Stimulated activated naive CD8-positive, alpha-beta T cell treated with anti-CD3 and anti-CD28 coated beads, Interleukin-15, Interleukin-2, amounts not matched to agents 100 ng/mL and 50 ng/mL, for 24 hours (primary cell): Measurements from ENCODE around the gene PIGM.

Experiments
- H3K27ac Mint-ChIP-seq: one replicate; pipeline ENCODE4 v1.8.0; 2021; ENCODE audit warnings: mild to moderate bottlenecking, mixed read lengths
- H3K27me3 Mint-ChIP-seq: one replicate; pipeline ENCODE4 v1.8.0; 2021; ENCODE audit warnings: mixed read lengths
- H3K36me3 Mint-ChIP-seq: one replicate; pipeline ENCODE4 v1.8.0; 2021; ENCODE audit warnings: low read depth, mixed read lengths
- H3K4me1 Mint-ChIP-seq: one replicate; pipeline ENCODE4 v1.8.0; 2021; ENCODE audit warnings: low read depth, mixed read lengths
- H3K4me3 Mint-ChIP-seq: one replicate; pipeline ENCODE4 v1.8.0; 2021; ENCODE audit warnings: mild to moderate bottlenecking, mixed read lengths
- H3K9me3 Mint-ChIP-seq: one replicate; pipeline ENCODE4 v1.8.0; 2021; ENCODE audit warnings: mixed read lengths

Gene PIGM

GRCh38 chr1:160018900-160019299 is 12.9 kb downstream of the PIGM start:
- Mint-ChIP-seq H3K27ac (no peak overlapping the region), H3K9me3 (no peaks in the 10 kb centered on the region), H3K4me3 (no peak overlapping the region), H3K27me3 (peaks cover 1% of the 10 kb centered on the region), H3K4me1 (no peaks in the 10 kb centered on the region), H3K36me3 (no peaks in the 10 kb centered on the region)

DNA sequence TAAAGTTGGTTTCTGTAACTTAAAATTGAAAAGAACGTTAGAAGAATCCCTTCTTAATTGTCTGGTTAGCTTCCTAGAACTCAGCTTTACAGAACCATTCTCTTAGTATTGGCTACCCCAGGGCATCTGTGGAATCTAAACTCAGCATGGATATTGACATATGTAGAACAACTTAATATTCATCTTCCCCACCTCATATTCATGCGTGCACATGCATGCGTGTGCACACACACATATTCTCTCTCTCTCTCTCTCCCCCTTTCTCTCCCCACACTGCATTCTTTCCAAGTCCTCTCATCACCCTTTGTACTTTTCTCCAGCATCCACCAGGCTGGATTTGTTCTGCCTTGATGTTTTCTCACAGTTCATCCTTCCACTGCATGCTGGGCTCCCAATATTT is 13.4 kb downstream of the PIGM start:
- no peak overlapping the region for H3K4me3 Mint-ChIP-seq
- no peak overlapping the region for H3K27ac Mint-ChIP-seq
- peaks cover 6% of the 10 kb centered on the region for H3K27me3 Mint-ChIP-seq
- H3K9me3 Mint-ChIP-seq = no peaks in the 10 kb centered on the region
- no peaks in the 10 kb centered on the region for H3K4me1 Mint-ChIP-seq
- no peaks in the 10 kb centered on the region for H3K36me3 Mint-ChIP-seq

- no peak overlapping the region for H3K4me3 Mint-ChIP-seq
These were observed 14.2 kb downstream of the PIGM start for GRCh38 chr1:160017592-160017991.

DNA sequence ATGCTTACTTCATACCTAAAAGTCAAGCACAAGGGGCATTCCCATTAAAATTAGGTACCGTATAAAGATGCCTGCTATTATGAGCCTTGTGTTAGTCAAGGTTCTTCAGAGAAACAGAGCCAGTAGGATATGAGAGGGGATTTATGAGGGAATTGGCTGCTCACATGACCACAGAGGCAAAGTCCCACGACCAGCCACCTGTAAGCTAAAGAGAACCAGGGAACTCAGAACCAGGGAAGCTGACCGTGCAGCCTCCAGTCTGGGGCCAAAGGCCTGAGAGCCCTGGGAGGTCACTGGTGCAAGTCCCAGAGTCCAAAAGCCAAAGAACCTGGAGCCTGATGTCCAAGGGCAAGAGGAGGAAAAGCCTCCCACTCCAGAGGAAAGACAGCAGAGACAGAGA is 20.0 kb downstream of the PIGM start:
- Mint-ChIP-seq H3K36me3 (no peaks in the 10 kb centered on the region), H3K4me1 (no peaks in the 10 kb centered on the region), H3K27me3 (peaks cover 14% of the 10 kb centered on the region), H3K9me3 (no peaks in the 10 kb centered on the region), H3K27ac (no peak overlapping the region), H3K4me3 (no peak overlapping the region)

More at GRCh38 chr1:160017592-160017991, 14.2 kb downstream of the PIGM start:
- Mint-ChIP-seq H3K9me3 (no peaks in the 10 kb centered on the region), H3K27me3 (peaks cover 6% of the 10 kb centered on the region), H3K4me1 (no peaks in the 10 kb centered on the region), H3K36me3 (no peaks in the 10 kb centered on the region), H3K27ac (no peak overlapping the region)

- Mint-ChIP-seq H3K27me3 (peaks cover 14% of the 10 kb centered on the region), H3K27ac (no peak overlapping the region), H3K36me3 (no peaks in the 10 kb centered on the region), H3K4me3 (no peak overlapping the region), H3K9me3 (no peaks in the 10 kb centered on the region), H3K4me1 (no peaks in the 10 kb centered on the region)
These were observed 22.0 kb downstream of the PIGM start for GRCh38 chr1:160009801-160010200.

DNA sequence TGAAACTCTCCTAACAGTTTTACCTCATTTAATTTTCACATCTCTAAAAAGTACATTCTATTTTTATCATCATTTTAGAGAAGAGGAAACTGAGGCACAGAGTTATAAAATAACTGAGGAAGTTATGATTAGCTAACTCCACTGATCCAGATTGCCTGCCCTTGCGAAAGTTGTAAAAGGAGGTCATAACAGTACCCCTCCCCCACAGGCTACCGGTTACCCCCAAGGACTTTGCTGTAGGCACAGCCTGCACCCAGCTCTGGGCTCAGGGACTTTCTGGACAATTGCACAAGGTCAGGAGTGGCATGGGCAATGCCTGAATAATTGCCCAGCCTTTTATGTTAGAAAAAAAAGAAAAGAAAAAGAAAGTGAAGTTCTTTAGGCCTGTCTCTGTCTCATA is 22.7 kb downstream of the PIGM start:
- Mint-ChIP-seq H3K27ac (no peak overlapping the region), H3K27me3 (peaks cover 14% of the 10 kb centered on the region), H3K4me1 (no peaks in the 10 kb centered on the region), H3K36me3 (no peaks in the 10 kb centered on the region), H3K9me3 (no peaks in the 10 kb centered on the region), H3K4me3 (no peak overlapping the region)

GRCh38 chr1:160007577-160008200 is 24.1 kb downstream of the PIGM start:
- peaks cover 8% of the 10 kb centered on the region for H3K27me3 Mint-ChIP-seq
- H3K27ac Mint-ChIP-seq = no peak overlapping the region
- no peaks in the 10 kb centered on the region for H3K9me3 Mint-ChIP-seq
- no peak overlapping the region for H3K4me3 Mint-ChIP-seq
- H3K36me3 Mint-ChIP-seq = no peaks in the 10 kb centered on the region
- H3K4me1 Mint-ChIP-seq = no peaks in the 10 kb centered on the region

- H3K9me3 Mint-ChIP-seq = no peaks in the 10 kb centered on the region
- no peak overlapping the region for H3K27ac Mint-ChIP-seq
- H3K27me3 Mint-ChIP-seq = peaks cover 8% of the 10 kb centered on the region
- no peak overlapping the region for H3K4me3 Mint-ChIP-seq
- H3K4me1 Mint-ChIP-seq = no peaks in the 10 kb centered on the region
- H3K36me3 Mint-ChIP-seq = no peaks in the 10 kb centered on the region
These were observed 25.4 kb downstream of the PIGM start for GRCh38 chr1:160006312-160006940.

DNA sequence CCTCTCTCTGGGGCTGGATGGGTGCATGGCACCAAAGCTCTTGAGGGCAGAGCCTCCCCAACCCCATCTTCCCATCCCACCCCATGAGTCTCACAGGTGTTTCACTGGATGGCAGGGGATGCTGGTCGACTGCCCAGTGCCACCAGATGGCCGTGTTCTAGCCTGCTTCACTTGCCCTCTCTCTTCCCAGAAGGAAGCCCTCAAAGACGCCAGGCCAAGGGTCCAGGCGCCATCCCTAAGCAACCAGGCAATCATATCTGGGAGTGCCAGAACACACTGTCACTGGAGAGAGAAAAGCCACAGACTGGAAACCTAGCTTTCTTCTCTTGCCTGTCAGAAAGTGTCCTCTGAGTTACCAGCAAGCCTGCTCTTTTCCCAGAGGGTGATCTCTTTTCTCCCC is 26.7 kb downstream of the PIGM start:
- no peak overlapping the region for H3K4me3 Mint-ChIP-seq
- H3K9me3 Mint-ChIP-seq = no peaks in the 10 kb centered on the region
- H3K27me3 Mint-ChIP-seq = peaks cover 5% of the 10 kb centered on the region
- H3K36me3 Mint-ChIP-seq = no peaks in the 10 kb centered on the region
- H3K4me1 Mint-ChIP-seq = no peaks in the 10 kb centered on the region
- no peak overlapping the region for H3K27ac Mint-ChIP-seq

DNA sequence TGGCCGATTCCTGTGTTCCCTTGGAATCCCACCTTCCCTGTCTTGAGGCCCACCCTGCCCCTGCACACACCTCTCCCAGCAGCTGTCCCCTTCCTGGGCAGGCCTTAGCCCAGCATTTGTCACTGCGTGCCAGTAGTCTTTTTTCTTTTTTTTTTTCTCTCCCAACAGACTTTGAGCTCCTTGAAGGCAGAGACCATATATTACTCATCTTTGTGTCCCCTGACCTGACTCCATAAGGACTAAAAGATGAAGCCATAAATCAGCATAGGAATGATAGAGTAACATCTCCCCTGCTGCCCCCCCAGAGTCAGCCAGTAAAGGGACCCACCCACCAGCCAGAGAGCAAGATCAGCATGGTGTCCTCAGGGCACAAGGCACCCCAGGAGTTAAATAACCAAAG is 27.4 kb downstream of the PIGM start:
- peaks cover 4% of the 10 kb centered on the region for H3K27me3 Mint-ChIP-seq
- no peaks in the 10 kb centered on the region for H3K9me3 Mint-ChIP-seq
- H3K4me3 Mint-ChIP-seq = no peak overlapping the region
- no peaks in the 10 kb centered on the region for H3K4me1 Mint-ChIP-seq
- no peak overlapping the region for H3K27ac Mint-ChIP-seq
- no peaks in the 10 kb centered on the region for H3K36me3 Mint-ChIP-seq

DNA sequence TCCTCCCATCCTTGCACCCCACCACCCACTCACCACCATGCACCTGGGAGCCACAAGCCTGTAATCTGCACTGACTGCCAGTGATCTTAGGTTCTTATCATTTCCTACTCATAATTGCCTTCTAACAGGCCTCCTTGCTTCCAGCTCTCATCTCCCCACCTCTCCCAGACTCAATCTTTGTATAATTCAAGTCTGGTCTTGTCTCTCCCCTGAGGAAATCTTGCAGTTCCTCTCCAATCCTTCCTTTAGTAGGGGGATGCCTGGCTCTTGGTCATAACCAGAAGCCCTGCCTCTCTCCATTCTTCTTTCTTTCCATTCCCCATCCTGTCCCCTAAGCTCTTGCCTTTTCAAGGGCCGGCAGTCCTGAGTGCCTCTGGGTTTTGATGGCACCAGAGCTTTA is 27.8 kb downstream of the PIGM start:
- Mint-ChIP-seq H3K27me3 (no peaks in the 10 kb centered on the region), H3K4me1 (no peaks in the 10 kb centered on the region), H3K36me3 (no peaks in the 10 kb centered on the region), H3K4me3 (no peak overlapping the region), H3K27ac (no peak overlapping the region), H3K9me3 (no peaks in the 10 kb centered on the region)

DNA sequence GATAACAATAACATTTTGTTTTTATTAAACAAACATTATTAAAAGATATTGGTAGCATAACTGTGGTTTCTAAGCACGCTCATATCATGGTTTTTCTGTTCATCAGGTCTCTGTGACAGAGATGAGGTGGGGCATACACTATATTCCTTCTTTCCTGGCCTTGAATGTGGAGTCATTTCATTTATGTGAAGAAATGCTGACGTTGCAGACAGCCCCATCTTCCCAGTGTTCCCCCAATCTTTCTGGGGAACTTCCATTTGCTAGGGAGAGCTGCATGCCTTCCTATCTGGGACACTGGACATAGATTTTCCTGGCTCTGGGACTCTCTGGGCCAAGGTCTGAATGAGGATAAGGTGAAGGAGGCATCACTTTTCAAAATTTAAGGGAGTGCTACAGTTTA is 30.4 kb downstream of the PIGM start:
- no peaks in the 10 kb centered on the region for H3K4me1 Mint-ChIP-seq
- H3K36me3 Mint-ChIP-seq = no peaks in the 10 kb centered on the region
- no peak overlapping the region for H3K4me3 Mint-ChIP-seq
- H3K27me3 Mint-ChIP-seq = peaks cover 15% of the 10 kb centered on the region
- no peaks in the 10 kb centered on the region for H3K9me3 Mint-ChIP-seq
- H3K27ac Mint-ChIP-seq = no peak overlapping the region

DNA sequence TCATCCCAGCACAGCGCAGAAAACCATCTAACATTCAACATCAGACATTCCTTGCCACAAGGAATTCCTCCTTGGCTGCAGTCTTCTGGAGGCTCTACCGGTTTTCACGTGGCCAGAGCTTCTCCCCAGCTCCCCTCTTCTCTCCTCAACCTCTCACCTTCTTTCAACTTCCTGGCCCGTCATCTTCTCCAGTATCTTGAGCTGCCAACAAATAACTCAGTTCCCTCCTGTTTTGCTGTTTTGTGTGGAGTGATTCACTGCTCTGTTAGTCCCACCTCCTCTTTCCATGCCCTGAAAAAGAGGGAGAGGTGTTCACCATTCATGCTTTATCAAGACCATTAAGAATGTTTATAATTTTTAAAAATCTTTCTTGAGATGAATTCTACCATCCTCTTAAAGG is 32.6 kb downstream of the PIGM start:
- H3K4me3 Mint-ChIP-seq = no peak overlapping the region
- no peak overlapping the region for H3K27ac Mint-ChIP-seq
- H3K4me1 Mint-ChIP-seq = no peaks in the 10 kb centered on the region
- peaks cover 17% of the 10 kb centered on the region for H3K27me3 Mint-ChIP-seq
- H3K36me3 Mint-ChIP-seq = no peaks in the 10 kb centered on the region
- H3K9me3 Mint-ChIP-seq = no peaks in the 10 kb centered on the region

DNA sequence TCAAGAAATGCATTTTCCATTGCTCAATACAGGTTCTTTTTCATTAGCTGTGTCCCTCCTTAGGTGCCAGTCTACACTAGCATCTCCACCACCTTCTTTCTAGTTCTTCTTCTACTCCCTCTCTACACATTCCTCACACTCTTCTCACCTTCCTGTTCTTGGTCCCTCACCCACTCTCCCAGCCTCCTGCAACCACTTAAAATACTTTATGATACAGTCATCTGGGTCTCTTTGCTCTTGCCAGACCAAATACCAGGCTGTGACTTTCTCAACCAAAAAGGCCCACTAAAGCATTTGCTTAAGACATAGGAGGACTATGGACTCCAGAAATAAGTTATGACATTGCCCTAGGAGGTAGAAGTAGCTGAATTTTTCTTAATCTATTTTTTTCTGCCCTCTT is 35.1 kb downstream of the PIGM start:
- peaks cover 26% of the 10 kb centered on the region for H3K27me3 Mint-ChIP-seq
- no peaks in the 10 kb centered on the region for H3K36me3 Mint-ChIP-seq
- no peak overlapping the region for H3K4me3 Mint-ChIP-seq
- peaks cover 1% of the 10 kb centered on the region for H3K4me1 Mint-ChIP-seq
- no peaks in the 10 kb centered on the region for H3K9me3 Mint-ChIP-seq
- no peak overlapping the region for H3K27ac Mint-ChIP-seq

GRCh38 chr1:159994896-159995295 is 36.9 kb downstream of the PIGM start:
- H3K36me3 Mint-ChIP-seq = no peaks in the 10 kb centered on the region
- no peak overlapping the region for H3K27ac Mint-ChIP-seq
- no peak overlapping the region for H3K4me3 Mint-ChIP-seq
- H3K27me3 Mint-ChIP-seq = peaks cover 33% of the 10 kb centered on the region
- peaks cover 9% of the 10 kb centered on the region for H3K4me1 Mint-ChIP-seq
- no peaks in the 10 kb centered on the region for H3K9me3 Mint-ChIP-seq

DNA sequence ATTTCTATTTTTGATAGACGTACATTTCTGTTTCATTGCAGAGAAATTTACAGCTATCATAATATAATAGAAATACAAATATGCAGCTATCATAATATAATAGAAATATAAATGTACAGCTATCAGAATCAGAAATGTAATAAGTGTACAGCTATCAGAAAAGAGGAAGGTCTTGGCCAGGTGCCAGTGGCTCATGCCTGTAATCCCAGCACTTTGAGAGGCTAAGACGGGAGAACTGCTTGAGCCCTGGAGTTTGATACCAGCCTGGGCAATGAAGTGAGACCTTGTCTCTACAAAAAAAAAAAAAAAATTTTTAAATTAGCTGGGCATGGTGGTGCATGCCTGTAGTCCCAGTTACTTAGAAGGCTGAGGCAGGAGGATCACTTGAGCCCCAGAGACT is 37.9 kb downstream of the PIGM start:
- H3K9me3 Mint-ChIP-seq = no peaks in the 10 kb centered on the region
- no peak overlapping the region for H3K27ac Mint-ChIP-seq
- H3K4me3 Mint-ChIP-seq = no peak overlapping the region
- H3K4me1 Mint-ChIP-seq = peaks cover 9% of the 10 kb centered on the region
- peaks cover 34% of the 10 kb centered on the region for H3K27me3 Mint-ChIP-seq
- no peaks in the 10 kb centered on the region for H3K36me3 Mint-ChIP-seq
